ENCODE measurements around the gene UBE3B.

DNA sequence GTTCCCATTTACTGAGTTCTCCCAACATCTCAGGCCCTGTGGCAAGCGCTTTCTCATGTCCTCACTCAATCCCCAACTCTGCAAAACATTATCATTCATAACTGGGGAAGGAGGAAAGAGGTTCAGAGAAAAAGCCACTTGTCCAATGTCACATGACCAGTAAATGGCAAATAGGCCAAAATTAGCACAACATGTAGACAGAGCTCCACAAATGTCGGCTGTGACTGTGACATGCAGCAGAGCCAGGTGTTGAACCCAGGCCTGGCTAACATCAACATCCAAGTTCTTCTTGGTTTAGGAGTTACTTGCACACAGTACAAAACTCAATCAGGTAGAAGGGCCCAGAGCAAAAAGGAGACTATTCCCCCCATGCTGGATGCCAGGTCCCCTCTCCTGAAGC lies 11.1 kb upstream of the UBE3B start:
- TF ChIP-seq, protein P1, sequence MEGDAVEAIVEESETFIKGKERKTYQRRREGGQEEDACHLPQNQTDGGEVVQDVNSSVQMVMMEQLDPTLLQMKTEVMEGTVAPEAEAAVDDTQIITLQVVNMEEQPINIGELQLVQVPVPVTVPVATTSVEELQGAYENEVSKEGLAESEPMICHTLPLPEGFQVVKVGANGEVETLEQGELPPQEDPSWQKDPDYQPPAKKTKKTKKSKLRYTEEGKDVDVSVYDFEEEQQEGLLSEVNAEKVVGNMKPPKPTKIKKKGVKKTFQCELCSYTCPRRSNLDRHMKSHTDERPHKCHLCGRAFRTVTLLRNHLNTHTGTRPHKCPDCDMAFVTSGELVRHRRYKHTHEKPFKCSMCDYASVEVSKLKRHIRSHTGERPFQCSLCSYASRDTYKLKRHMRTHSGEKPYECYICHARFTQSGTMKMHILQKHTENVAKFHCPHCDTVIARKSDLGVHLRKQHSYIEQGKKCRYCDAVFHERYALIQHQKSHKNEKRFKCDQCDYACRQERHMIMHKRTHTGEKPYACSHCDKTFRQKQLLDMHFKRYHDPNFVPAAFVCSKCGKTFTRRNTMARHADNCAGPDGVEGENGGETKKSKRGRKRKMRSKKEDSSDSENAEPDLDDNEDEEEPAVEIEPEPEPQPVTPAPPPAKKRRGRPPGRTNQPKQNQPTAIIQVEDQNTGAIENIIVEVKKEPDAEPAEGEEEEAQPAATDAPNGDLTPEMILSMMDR (IDR thresholded peaks at IDR 0.05; ENCODE audit: low read length): no peak
- TF ChIP-seq EZH2 (IDR thresholded peaks at IDR 0.05; ENCODE audit: borderline replicate concordance, low read length): no peak

Measured in OCI-LY1 (cell line).